HG02623 (cell line): ENCODE results near the gene LYAR.

Source experiments
- ATAC-seq: cut with Tn5 transposase; IDR thresholded peaks from one replicate; pipeline ENCODE4 v1.9.1; 2021; ENCODE audit warnings: moderate library complexity; ENCODE audit not compliant: unreplicated experiment

Gene LYAR, protein sequence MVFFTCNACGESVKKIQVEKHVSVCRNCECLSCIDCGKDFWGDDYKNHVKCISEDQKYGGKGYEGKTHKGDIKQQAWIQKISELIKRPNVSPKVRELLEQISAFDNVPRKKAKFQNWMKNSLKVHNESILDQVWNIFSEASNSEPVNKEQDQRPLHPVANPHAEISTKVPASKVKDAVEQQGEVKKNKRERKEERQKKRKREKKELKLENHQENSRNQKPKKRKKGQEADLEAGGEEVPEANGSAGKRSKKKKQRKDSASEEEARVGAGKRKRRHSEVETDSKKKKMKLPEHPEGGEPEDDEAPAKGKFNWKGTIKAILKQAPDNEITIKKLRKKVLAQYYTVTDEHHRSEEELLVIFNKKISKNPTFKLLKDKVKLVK

DNA sequence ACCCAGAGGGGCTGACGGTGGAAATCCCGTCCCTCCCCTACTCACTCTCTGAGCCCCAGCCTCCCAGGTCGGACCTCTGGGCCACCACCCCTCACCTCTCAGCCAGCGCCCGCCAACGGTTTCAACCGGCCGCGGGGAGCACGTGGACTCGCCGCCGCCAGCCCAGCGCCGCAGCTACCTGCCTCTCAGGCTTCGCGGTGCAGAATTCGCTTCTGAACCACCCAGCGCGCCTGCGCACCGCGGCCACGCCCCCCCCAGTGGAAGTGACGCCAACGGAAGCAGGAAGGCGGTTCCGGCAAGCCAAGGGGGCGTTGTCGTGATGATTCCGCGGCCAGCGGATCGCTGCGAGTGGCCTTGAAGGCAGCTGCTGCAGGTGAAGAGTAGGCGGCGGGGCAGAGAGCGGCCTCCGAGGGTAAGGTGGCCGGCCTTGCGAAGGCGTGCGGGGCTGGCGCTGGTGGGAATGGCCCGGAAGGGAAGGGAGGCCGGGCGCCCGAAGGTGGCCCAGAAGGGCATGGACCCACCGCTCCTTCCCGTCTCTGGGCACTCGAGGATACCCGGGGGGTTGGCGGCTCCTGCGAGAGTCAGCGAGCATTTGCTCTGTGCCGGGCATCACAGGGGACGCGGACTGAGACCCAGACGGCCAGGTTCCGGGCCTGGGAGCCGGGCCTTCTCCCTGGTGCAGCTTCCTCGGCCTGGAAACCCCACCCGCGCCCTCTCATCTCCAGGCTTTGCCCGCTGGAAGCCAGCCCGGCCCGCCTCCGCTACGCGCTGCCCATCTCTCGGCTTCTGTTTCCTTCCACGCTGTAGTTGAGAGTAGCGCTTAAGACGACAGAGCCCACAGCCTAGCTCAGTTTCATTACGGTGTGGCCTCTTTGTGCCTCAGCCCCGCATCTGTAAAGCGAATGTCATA, at the start of gene LYAR, which contains the start of gene ZBTB49:
LYAR (minus strand) TSS at position 214 of the 910 bp plus-strand sequence. CDS start 6,412 bp downstream, outside the sequence.
ZBTB49 (plus strand) TSS at position 311 of the 910 bp plus-strand sequence. CDS start 9,695 bp downstream, outside the sequence.
- peak; percentile 93 for ATAC-seq

DNA sequence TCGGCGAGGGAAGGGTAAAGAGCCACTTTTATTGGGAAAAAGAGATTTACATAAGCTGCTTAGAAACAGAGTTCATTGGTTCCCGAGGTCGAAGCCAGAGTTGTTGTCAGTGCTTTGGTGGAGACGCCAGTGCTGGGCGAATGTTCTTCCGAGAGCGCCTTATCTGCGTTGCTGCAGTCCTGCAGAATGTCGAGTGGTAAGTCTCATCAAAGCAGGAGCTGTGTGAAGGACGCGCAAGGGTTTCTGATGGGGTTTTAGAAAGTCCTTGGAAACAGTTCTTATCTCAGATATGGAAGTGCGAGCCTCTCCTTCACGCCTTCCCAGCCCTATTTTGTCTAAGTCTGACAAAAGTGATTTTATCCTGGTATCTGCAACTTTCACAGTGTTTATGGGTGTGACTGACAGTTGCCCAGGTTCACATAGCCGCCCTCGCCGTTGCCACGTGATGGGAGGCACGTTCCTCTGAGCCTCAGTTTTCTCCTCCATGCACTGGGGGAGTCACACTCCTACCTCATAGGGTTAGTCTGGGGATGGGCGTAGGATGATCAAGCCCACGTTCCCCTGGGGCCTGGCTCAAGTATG, 49.6 kb upstream of the LYAR start:
- no peak for ATAC-seq

DNA sequence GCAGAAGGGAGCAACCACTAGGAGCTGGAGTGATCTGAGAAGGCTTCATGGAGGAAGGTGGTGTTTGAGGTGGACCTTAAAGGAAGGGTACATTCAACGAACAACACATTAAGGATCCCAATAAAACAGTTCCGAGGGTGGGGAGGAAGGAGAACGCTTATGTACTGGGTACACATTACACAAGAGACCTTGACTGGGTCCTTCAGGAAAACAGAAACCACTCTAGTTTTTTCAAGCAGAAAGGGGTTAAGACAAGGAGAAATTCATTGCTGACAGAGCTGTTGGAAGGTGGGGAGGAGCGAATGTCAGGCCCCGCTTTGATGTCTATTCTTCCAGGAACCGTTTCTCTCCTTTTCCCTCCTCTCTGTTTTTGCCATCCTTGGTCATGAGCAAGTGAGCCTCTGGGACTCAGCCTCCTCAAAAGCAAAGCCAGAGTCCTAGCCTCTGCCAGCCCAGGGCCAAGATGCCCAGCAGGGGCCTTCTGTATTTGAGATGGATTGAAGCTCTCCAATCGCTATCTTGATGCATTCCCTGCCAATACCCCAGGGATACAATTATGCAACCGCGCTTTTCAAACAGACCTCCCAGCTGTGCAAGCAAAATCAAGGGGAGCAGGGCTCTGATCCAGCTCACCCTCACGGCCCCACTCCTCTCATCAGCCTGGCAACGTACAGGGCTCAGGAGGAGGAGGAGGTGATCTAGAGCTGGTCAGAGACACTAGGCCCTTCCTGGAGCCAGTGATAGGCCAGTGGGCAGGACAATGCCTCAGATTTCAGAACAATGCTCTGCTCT, 48.5 kb upstream of the LYAR start:
- no peak for ATAC-seq

DNA sequence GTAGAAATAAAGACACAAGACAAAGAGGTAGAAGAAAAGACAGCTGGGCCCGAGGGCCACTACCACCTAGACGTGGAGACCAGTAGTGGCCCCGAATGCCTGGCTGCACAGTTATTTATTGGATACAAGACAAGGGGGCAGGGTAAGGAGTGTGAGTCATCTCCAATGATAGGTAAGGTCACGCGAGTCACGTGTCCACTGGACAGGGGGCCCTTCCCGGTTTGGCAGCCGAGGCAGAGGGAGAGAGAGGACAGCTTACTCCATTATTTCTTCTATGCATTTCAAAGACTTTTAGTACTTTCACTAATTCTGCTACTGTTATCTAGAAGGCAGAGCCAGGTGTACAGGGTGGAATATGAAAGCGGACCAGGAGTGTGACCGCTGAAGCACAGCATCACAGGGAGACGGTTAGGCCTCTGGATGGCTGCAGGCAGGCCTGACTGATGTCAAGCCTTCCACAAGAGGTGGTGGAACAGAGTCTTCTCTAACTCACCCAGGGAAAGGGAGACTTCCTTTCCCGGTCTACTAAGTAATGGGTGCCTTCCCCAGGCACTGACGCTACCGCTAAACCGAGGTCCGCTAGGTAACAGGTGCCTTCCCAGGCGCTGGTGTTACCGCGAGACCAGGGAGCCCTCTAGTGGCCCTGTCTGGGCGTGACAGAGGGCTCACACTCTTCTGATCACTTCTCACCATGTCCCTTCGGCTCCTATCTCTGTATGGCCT, 45.0 kb upstream of the LYAR start:
- ATAC-seq = no peak

DNA sequence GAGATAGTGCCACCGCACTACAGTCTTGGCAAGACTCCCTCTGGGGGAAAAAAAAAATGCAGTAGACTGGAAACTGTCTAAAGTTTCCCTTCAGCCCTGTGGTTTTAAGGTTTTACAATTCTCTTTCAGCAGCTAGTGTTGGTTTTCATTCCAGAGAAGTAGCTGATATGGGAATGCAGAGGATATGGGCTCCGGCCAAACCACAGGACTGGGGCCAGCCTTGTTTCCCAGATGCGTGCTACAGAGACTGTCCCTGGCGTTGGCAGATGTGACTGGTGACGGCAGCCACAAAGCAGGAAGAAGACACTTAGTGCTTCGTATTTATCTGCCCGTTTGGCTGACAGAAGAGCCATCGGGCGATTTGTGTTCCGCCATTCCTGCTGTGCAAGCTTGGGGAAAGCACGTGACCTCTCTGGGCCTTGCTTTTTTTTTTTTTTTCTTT, 43.3 kb upstream of the LYAR start:
- no peak for ATAC-seq

DNA sequence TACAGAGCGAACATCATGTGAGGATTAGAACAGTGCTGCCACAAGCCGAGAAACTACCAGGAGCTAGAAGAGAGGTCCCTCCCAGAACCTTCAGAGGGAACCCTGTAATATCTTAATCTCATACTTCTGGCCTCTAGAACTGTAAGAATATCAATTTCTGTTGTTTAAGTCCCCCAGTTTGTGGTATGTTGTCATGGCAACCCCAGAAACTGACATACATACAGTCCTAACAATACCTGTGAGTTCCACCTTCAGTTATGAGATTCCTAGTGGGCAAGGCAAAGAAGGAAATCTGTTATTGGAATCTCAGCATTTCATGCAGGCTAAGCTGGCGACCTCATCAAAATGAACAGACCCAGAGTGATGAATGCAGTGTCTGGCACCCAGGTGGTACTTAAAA, 42.6 kb upstream of the LYAR start:
- ATAC-seq = no peak

DNA sequence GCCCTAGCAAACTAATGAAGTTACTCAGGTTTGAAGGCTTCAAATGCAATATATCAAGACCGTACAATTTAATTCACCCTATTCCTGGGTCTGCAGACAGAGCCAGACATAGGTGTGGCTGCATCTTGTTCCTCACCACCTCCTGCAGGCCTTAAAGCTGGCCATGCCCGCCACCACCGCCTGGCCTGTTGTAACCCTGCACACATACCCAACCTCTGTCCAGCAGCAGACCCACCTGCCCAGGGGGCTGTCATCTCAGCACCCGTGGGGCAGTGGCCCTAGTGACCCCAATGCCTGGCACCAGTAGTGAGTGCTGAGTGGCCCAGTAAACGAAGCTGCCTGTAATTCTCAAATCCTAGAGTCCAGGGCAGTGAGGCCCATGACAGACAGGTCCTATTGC, 40.8 kb upstream of the LYAR start:
- no peak for ATAC-seq

DNA sequence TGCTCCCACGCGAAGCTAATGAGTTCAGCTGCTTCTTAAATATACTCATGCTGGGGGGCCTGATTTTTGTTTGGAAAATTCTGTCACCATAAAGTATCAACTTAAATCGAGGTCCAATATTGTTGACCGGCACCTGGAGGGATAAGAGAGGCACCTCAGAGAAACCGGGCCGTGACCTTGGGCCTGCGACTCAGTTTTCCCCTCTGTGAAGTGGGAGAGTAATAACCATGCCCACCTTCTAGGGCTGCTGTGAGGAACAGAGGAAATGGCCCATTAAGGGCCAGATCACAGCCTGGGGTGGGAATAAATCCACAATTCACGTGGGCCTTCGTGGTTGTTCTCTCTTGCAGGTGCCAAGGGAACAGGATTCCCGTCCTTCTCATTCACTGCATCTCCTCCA, 39.5 kb upstream of the LYAR start:
- no peak for ATAC-seq

DNA sequence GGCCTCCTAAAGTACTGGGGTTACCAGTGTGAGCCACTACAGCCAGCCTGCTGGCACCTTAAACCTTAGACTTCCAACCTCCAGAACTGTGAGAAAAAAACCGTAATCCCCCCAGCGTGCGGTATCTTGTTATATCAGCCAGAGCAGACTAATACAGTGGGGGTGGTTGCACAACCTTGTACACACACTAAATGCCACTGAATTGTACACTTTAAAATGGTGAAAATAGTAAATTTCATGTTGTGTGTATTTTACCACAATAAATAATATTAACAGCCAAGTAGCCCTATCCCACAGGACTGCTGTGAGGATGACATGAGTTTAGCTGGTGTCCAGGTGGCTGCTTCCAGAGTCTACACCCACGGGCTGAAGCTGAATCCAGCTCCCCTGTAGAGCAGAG, 38.9 kb upstream of the LYAR start:
- no peak for ATAC-seq

DNA sequence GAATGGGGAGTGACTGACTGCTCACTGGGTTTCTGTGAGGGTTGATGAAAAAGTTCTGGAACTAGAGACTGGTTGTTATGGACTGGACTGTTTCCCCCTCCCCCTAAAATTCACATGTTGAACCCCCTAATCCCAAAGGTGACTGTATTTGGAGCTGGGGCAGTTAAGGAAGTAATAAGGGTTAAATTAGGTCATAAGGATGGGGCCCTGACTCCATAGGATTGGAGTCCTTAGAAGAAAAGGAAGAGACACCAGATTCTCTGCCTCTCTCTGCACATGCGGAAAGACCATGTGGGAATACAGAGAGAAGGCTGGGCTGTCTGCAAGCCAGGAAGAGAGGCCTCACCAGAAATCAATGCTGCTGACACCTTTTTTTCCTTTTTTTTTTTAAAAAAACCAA, 38.3 kb upstream of the LYAR start:
- no peak for ATAC-seq

DNA sequence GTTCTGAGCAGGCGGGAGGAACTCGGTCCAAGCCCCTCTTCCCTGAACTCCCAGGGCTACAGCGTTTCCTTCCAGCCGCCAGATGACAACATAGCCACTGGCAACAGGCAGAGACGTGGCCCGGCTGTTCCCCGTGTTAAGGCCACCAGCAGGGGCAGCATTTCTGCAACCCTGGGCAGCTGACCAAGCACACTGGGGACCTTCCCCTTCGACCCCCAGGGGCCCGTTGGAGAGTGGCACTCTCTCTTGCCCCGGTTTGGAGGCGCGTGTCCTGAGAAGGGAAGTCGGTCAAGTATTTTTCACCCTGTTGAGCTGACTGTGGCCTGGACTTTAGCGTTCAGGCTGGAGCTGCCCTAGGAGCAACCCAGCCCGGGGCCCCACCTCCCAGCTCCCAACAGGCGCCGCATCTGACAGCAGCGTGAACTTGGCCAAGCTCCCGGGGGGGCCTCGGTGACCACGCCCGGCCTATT, 37.7 kb upstream of the LYAR start:
- ATAC-seq = no peak

DNA sequence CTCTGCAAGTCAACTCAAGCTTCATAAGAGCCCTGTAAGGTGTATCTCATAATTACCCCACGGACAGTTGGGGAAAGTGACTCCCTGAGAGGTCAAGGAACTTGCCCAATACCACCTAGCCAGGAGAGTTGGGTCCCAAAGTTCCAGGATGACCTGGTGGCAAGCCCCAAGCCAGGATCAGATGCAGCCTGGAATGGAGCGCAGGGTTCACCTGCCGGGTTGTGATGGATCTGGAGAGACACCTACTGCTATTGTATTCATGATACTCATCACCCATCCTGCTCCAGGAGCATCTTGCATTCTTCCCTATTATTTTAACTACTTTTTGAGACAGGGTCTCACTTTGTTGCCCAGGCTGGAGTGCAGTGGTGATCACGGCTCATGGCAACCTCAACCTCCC, 36.2 kb upstream of the LYAR start:
- no peak for ATAC-seq

DNA sequence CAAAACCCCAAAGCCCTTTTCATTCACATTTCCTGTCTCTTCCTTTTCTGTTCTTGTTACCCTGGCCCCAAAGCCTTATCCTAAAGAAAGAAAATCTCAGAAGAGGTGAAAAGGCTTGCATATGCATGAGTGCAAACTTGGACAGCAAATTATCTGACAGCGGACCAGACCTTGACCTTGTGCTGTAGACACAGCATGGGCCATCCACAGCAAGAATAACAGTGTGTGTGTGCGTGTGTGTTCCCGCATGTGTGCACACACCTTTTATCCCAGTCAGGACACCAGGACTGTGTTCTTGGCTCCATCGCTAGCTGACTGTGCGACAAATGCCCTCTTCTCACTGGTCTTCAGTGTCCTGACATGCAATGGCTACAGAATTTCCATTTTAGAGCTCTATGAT, 35.4 kb upstream of the LYAR start:
- no peak for ATAC-seq

DNA sequence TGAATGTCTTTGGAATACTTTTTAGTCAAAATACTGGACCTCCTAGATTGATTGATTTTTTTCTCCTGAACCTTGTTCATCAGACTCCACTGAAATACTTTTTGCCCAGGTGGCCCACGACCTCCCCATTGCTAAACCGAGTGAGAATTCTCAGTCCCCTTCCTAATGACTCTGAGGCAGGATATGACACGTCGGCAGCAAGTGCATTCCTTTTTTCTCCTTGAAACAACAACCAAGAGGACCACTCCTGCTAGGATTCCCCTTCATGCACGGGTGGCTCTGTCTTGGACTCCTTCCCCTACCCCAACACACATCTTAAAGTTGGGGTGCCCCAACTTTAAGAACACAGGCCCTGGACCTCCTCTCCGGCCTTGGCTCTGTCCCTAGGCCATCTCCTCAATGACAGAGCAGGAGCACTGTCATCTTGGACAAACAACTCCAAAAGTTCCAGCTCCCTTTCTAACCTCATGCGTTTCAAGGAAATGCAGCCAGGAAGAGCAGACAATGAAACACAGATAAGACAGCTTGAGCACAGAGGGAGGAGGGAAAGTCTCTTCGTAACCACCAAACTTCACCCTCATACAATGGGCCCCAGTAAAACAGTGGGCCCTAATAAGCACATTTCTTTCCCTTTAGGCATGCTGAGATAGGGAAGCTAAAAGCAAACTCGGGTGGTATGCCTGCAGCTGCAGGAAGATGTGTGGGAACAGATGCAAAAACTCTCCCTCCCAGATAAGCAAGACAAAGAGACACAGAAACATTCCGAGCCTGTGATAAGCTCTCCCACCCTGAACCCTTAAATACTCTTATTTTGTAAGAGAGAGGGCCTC, 34.0 kb upstream of the LYAR start:
- no peak for ATAC-seq

DNA sequence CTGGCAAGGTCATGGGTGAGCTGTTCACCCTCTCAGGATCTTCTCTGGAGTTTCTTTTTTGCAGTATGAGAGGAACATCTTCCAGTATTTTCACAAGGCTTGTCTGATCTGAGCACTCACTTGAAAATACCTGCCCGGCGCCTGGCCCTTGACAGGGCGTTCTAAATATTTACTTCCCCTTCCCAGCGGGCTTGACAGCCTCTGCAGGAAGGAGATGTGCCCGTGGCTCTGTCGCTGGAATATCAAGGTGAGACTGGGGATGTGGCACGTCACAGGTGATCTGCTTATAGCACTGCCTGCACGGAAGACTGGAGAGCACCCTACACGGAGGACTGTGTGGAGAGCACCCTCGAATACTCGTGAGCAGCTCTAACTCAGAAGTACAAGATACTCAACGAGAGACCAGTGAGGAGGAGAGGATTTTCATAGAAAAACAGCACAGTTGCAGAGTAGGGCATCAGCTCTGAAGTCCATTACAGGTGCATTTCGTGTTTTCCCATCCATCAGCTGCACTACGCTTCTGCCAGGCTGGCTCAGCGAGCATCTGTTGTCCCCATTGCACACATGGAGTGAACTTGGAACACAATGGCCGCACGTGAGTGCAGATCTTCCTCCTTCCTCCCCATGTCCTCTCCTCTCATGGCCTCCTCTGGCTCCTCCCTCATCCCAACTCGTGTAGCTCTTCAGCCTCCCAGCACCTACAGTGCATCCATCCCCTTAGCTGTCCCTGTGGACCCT, 32.2 kb upstream of the LYAR start:
- ATAC-seq = no peak

DNA sequence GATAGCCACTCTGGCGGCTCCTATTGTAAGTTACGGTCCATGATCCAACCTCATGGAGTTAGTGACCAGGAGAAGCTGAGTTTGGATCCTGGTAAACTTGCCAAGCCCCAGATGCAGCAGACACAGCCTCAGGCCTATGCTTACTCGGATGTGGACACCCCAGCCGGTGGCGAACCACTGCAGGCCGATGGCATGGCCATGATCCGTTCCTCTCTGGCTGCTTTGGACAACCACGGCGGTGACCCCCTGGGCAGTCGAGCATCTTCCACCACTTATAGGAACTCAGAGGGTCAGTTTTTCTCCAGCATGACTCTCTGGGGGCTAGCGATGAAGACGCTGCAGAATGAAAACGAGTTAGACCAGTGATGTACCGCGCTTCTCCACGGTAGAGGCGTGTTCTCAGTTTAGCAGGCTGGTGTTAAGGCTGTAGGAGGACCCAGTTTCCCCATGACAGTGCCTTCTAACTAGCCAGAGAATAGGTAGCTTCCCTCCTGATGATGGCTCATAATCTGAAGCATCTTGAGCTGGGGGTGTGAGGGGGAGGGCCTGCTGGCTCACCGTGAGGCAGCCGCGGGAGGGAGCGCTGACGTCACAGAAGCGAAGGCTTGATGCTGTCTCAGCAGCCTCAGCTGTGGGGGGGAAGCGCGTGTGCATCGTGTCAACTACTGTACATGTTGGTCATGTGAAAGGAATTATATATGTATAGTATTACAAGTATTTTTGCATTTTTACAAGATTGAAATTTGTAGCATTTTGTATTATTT, 31.2 kb upstream of the LYAR start:
- ATAC-seq = no peak

DNA sequence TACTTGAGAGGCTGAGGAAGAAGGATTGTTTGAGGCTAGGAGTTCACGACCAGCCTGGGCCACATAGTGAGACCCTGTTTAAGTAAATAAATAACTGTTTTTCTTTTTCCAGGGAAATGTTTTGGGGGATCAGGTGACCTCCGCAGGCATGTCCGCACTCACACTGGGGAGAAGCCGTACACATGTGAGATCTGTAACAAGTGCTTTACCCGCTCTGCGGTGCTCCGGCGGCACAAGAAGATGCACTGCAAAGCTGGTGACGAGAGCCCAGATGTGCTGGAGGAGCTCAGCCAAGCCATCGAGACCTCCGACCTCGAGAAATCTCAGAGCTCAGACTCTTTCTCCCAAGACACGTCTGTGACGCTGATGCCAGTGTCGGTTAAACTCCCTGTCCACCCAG, 30.6 kb upstream of the LYAR start:
- no peak for ATAC-seq
